Measurements from ENCODE around the gene UBQLNL.

UBQLNL gene

DNA sequence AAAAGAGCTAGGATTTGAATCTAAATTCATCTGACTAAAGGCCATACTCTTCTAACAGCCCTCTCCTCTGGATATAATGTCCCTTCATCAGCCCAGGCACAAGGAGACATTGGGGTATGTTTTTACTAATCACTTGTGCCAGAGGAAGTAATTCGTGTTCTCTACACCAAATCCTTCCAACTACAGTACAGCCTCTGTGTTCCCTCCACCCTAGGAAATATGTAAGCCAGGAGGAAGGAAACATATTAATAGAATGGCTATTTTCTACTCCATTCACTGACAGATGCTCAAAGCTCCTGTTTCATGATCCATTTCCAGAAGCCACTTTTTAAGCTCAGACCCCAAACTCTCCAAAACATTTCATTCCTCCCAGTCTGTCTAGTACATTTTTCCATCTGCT lies 12.0 kb upstream of the UBQLNL start:
- TF ChIP-seq ZFX (IDR thresholded peaks at IDR 0.05; ENCODE audit: borderline replicate concordance): no peak
- TF ChIP-seq, protein P1, sequence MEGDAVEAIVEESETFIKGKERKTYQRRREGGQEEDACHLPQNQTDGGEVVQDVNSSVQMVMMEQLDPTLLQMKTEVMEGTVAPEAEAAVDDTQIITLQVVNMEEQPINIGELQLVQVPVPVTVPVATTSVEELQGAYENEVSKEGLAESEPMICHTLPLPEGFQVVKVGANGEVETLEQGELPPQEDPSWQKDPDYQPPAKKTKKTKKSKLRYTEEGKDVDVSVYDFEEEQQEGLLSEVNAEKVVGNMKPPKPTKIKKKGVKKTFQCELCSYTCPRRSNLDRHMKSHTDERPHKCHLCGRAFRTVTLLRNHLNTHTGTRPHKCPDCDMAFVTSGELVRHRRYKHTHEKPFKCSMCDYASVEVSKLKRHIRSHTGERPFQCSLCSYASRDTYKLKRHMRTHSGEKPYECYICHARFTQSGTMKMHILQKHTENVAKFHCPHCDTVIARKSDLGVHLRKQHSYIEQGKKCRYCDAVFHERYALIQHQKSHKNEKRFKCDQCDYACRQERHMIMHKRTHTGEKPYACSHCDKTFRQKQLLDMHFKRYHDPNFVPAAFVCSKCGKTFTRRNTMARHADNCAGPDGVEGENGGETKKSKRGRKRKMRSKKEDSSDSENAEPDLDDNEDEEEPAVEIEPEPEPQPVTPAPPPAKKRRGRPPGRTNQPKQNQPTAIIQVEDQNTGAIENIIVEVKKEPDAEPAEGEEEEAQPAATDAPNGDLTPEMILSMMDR (IDR thresholded peaks at IDR 0.05): no peak

DNA sequence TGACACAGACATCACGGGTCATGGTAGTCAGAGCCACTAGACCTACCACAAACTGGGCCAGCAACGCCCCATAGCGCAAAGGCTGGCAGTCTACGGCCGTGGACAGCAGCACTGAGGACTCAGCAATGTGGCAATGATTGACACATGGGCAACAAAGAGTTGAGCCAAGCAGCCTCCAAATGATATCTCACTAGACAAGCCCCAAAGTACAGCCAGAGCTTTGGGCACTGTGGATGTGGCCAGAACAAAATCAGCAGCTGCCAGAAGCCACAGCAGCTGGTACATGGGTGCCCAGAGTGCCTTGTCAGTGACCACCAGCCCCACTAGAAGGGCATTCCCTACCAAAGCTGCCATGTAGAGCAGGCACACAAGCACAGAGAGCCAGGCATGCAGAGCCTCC lies 11.2 kb upstream of the UBQLNL start:
- TF ChIP-seq, protein P1 (IDR thresholded peaks at IDR 0.05): no peak
- no peak for TF ChIP-seq ZFX (IDR thresholded peaks at IDR 0.05; ENCODE audit: borderline replicate concordance)
- H3K27ac ChIP-seq: no peak overlapping the region

More for the DNA sequence above, 12.0 kb upstream of the UBQLNL start:
- no peak overlapping the region for H3K27ac ChIP-seq

DNA sequence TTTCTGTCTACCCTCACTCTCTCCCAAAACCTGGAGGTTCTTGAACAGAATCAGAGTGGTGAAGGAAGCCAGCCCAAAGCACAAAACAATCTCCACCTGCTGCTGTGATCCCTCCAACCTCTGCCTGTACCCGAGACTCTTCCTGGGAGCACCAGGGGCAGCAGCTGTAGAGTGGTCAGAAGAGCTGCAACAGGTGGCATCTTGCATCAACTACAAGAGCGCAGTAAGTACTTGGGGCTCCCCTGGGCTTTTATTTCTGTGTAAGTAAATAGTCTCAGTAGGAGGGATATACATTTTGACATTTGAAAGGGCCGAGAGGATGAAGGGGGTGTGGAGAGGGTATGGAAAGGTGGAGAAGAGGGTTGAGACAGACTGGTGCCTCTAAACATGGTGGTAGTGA lies 8.3 kb upstream of the UBQLNL start:
- TF ChIP-seq, protein P1 (IDR thresholded peaks at IDR 0.05): no peak
- no peak for TF ChIP-seq ZFX (IDR thresholded peaks at IDR 0.05; ENCODE audit: borderline replicate concordance)

DNA sequence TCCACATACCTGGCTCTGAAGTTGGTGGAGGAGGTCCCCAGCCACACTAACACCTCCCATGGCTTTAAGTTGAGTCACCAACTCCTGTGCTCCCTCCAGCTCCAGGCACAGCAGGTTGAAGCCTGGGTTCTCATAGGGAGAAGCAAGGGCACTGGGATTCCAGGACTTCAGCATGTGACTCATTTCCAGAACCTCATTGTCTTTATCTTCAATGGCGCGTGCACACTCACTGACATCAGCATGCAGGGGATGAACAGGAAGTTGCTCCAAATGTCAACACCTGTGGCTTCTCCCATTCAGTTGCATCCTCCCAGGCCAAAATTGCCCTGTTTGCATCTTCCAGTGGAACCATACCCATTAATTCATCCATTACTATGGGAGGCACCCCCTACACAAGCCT lies 5.8 kb upstream of the UBQLNL start:
- H3K27ac ChIP-seq: no peak overlapping the region
- no peak for TF ChIP-seq ZFX (IDR thresholded peaks at IDR 0.05; ENCODE audit: borderline replicate concordance)
- TF ChIP-seq, protein P1 (IDR thresholded peaks at IDR 0.05): no peak

More for the DNA sequence above, 8.3 kb upstream of the UBQLNL start:
- H3K27ac ChIP-seq: no peak overlapping the region

- H3K27ac ChIP-seq: no peak overlapping the region
- TF ChIP-seq, protein P1 (IDR thresholded peaks at IDR 0.05): no peak
Measured at GRCh38 chr11:5521540-5521939, 5.0 kb upstream of the UBQLNL start.

- no peak overlapping the region for H3K27ac ChIP-seq
- TF ChIP-seq, protein P1 (IDR thresholded peaks at IDR 0.05): no peak
- no peak for TF ChIP-seq ZFX (IDR thresholded peaks at IDR 0.05; ENCODE audit: borderline replicate concordance)
Measured at GRCh38 chr11:5514841-5515240, 1.7 kb downstream of the UBQLNL start.

GRCh38 chr11:5509803-5510202 lies 6.7 kb downstream of the UBQLNL start, which contains the start of gene UBQLN3:
Gene UBQLN3, minus strand, starts transcription at chr11:5509957. Its CDS starts 399 bp downstream, at chr11:5509558.
- H3K27ac ChIP-seq: no peak within 1 kb of the TSS
- TF ChIP-seq, protein P1 (IDR thresholded peaks at IDR 0.05): no peak
- no peak for TF ChIP-seq ZFX (IDR thresholded peaks at IDR 0.05; ENCODE audit: borderline replicate concordance)

Measured in 22Rv1 (cell line).